Measurements from ENCODE around the gene ZNF775.

Gene ZNF775

GRCh38 chr7:150405584-150406311 lies 26.6 kb downstream of the ZNF775 start:
- H3K4me3 ChIP-seq (replicated peaks; ENCODE audit: low read depth, low read length): peak overlapping the region; percentile 75
- DNase-seq (ENCODE audit: low read depth): no peak
- no peak for TF ChIP-seq CTCF (IDR thresholded peaks at IDR 0.05; ENCODE audit: low read length, missing control alignments)

- DNase-seq (ENCODE audit: low read depth): no peak
- TF ChIP-seq CTCF (IDR thresholded peaks at IDR 0.05; ENCODE audit: low read length, missing control alignments): no peak
- H3K4me3 ChIP-seq (replicated peaks; ENCODE audit: low read depth, low read length): peak overlapping the region; percentile 75
Measured at GRCh38 chr7:150406312-150406566, 27.1 kb downstream of the ZNF775 start.

GRCh38 chr7:150406567-150407421 lies 27.7 kb downstream of the ZNF775 start:
- peak overlapping the region; percentile 75 for H3K4me3 ChIP-seq (replicated peaks; ENCODE audit: low read depth, low read length)
- TF ChIP-seq CTCF (IDR thresholded peaks at IDR 0.05; ENCODE audit: low read length, missing control alignments): no peak
- no peak for DNase-seq (ENCODE audit: low read depth)

- no peak overlapping the region for H3K4me3 ChIP-seq (replicated peaks; ENCODE audit: low read depth, low read length)
- TF ChIP-seq CTCF (IDR thresholded peaks at IDR 0.05; ENCODE audit: low read length, missing control alignments): no peak
- DNase-seq (ENCODE audit: low read depth): no peak
Measured at GRCh38 chr7:150407588-150408392, 28.7 kb downstream of the ZNF775 start.

GRCh38 chr7:150408393-150409299 lies 29.5 kb downstream of the ZNF775 start:
- TF ChIP-seq CTCF (IDR thresholded peaks at IDR 0.05; ENCODE audit: low read length, missing control alignments): no peak
- DNase-seq (ENCODE audit: low read depth): no peak
- H3K4me3 ChIP-seq (replicated peaks; ENCODE audit: low read depth, low read length): no peak overlapping the region
